HG03575 (cell line): ENCODE data around the gene ATP2A1.

Experiments used
- ATAC-seq: cut with Tn5 transposase; IDR thresholded peaks from one replicate; pipeline ENCODE4 v1.9.1; 2021; ENCODE audit not compliant: unreplicated experiment, insufficient number of reproducible peaks, low FRiP score; ENCODE audit errors: extremely low read depth

The ATP2A1 gene

GRCh38 chr16:28901862-28902261 lies 23.6 kb downstream of the ATP2A1 start:
- no peak for ATAC-seq

- ATAC-seq = no peak
Observed at GRCh38 chr16:28902909-28903308, 24.6 kb downstream of the ATP2A1 start.

GRCh38 chr16:28903344-28904042 lies 25.2 kb downstream of the ATP2A1 start:
- ATAC-seq = no peak

- no peak for ATAC-seq
Observed at GRCh38 chr16:28904363-28904762, 26.1 kb downstream of the ATP2A1 start.

- ATAC-seq = no peak
Observed at GRCh38 chr16:28904828-28905227, 26.5 kb downstream of the ATP2A1 start.

- ATAC-seq = no peak
Observed at GRCh38 chr16:28905229-28905754, 27.0 kb downstream of the ATP2A1 start.

- no peak for ATAC-seq
Observed at GRCh38 chr16:28905800-28906372, 27.6 kb downstream of the ATP2A1 start.

GRCh38 chr16:28910086-28911031 lies 32.1 kb downstream of the ATP2A1 start:
- ATAC-seq = no peak

GRCh38 chr16:28912558-28912957 lies 34.3 kb downstream of the ATP2A1 start:
- ATAC-seq = no peak

GRCh38 chr16:28913946-28914724 lies 35.8 kb downstream of the ATP2A1 start:
- ATAC-seq = no peak

GRCh38 chr16:28915181-28915580 lies 36.9 kb downstream of the ATP2A1 start:
- ATAC-seq = no peak

GRCh38 chr16:28917095-28917494 lies 38.8 kb downstream of the ATP2A1 start:
- ATAC-seq = no peak

GRCh38 chr16:28918698-28919097 lies 40.4 kb downstream of the ATP2A1 start:
- no peak for ATAC-seq

GRCh38 chr16:28923231-28923587 lies 44.9 kb downstream of the ATP2A1 start:
- no peak for ATAC-seq

GRCh38 chr16:28923652-28924398 lies 45.5 kb downstream of the ATP2A1 start:
- peak; percentile 33 for ATAC-seq

- ATAC-seq = no peak
Observed at GRCh38 chr16:28924399-28924761, 46.1 kb downstream of the ATP2A1 start.

- ATAC-seq = no peak
Observed at GRCh38 chr16:28924762-28925385, 46.6 kb downstream of the ATP2A1 start, which contains the start of gene RABEP2. Gene RABEP2, minus strand, starts transcription at chr16:28925238. Its CDS starts 75 bp downstream, at chr16:28925163.
